HG02678 (cell line): ENCODE results near the gene TTC27.
"Not testable (repeated sequence)": the region's sequence is repeated elsewhere in the genome, so short reads cannot be mapped to it uniquely, and the experiment has no call there.

Experiments
- ATAC-seq: cut with Tn5 transposase; IDR thresholded peaks from one replicate; pipeline ENCODE4 v1.9.1; 2021; ENCODE audit warnings: mild to moderate bottlenecking, moderate library complexity; ENCODE audit not compliant: unreplicated experiment

TTC27 gene

DNA sequence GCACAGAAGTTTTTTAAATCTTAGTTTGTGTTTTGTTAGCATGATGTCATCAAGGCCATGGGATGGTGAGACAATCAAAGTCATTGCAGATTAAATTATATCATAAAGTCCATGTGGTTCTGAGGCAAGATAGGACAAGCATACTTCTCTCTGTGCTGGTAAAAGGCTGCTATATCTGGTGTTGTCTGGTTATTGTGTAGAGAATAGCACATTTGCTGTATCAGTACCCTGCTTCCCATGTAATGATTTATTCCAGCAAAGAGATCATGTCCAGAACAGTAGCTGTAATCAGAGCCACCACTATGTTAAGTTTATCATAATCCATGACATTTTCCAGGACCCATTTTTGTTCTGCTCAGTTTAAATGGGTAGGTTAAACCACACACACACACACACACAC lies 123.0 kb downstream of the TTC27 start:
- ATAC-seq: no peak

DNA sequence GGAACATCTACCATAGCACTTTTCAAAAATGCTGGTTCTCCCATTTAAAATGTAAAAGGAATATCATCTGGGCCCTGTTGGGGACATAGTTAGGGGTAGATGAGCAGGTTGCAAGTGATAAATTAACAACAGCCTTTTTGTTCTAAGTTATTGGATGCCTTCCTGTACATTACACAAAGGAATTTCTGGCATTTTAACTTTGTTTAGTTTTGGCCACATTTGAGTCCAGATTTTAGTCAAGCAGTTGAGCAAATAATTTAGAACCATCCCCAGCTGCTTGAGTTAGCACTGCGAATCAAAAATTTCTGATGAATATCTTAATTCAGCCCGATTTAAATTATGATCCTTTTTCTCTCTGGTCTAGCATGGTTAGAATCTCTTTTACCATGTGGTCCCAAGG lies 124.4 kb downstream of the TTC27 start:
- no peak for ATAC-seq

DNA sequence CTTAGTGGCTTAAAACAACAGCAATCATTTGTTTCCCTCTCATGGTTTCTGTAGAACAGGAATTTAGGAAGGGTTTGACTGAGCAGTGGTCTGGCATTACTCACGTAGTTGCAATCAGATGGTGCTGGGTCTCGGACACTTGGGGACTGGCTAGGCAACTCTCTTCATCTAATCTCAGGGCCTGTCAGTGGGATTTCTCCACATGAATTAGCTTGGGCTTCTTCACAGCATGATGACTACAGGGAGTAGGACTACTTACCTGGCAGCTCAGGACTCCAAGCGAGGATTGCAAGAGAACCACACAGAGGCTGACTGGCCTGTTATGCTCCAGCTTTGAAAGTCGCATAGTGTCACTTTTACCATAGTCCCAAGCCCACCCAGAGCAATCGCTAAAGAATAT lies 125.1 kb downstream of the TTC27 start:
- ATAC-seq: no peak

DNA sequence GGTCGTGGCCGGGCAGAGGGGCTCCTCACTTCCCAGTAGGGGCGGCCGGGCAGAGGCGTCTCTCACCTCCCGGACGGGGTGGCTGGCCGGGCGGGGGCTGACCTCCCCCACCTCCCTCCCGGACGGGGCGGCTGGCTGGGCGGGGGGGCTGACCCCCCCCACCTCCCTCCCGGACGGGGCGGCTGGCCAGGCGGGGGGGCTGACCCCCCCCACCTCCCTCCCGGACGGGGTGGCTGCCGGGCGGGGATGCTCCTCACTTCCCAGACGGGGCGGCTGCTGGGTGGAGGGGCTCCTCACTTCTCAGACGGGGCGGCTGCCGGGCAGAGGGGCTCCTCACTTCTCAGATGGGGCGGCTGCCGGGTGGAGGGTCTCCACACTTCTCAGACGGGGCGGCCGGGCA lies 126.8 kb downstream of the TTC27 start:
- ATAC-seq: not testable (repeated sequence)

DNA sequence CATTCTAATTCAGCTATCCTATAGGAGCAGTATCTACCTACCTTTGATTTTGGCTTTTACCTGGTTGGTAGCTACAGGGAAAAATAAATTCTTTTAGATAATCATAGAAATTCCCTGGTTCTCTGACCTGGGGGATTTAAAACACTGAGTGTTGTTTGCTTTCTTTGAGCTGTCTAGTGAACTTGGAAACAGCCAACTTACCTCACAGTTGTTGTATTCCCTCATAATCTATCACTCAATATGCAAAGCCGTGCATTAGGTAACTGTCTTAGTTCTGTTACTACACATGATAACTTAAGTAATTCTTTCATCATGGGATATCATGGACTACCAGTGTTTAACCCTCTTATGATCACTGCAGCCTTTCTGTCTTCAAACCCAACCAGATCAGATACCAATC lies 127.8 kb downstream of the TTC27 start:
- ATAC-seq: no peak

DNA sequence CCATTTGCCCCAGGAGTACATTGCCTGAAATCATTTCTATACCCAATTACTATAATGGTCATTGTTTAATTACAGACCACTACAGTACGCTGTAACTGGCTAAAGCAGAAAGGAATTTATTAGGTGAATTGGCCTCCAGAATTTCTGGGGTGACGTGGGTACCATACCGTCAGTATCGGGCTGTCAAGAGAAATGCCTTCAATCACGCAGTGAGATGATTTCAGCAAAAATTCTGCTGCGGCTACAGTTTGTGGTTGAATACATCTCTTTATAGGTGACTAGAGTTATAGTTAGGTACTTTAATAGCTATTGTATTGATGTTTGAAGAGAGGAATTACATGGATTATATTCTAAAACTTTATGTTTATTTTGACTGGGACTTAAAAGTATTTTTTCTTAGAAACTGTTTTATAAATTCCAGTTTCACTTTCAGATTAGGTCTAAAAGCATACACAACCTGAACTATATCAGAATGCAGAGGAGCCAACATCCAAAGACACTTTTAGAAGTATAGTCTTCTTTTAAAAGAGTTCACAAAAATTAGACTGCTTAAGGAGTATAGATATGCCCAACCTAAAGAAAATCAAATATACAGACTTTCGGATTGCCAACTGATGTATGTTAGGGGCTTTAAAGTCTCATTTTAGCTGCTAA lies 128.4 kb downstream of the TTC27 start:
- ATAC-seq: peak; percentile 63

DNA sequence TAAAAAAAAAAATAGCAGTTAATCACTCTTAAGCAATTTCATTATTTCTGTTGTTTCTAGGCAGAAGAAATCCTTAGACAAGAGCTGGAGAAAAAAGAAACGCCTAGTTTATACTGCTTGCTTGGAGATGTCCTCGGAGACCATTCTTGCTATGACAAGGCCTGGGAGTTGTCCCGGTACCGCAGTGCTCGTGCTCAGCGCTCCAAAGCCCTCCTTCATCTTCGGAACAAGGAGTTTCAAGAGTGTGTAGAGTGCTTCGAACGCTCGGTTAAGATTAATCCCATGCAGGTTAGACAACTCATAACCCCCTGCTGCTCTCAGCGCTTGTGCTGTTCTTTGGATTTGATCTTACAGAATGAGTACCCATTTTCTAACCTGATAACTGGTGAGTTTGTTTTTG lies 130.4 kb downstream of the TTC27 start:
- ATAC-seq: no peak

DNA sequence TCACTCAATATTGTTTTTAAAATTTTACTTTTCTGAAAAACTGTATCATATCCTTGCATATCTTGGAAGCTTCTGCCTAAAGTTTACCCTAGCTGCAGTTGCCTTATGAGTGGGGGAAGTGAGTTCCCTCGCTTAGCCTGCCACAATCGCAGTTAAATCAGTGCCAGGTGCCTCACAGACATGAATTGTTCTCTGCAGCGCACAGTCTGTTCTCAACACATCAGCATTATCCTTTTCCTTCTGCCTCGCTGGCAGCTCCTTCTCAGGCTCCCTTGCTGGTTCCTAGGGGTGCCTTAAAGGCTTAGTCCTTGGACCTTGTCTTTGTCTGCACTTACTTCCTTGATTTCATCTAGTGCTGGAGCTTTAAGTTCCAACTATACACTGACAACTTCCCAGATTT lies 132.8 kb downstream of the TTC27 start:
- no peak for ATAC-seq

DNA sequence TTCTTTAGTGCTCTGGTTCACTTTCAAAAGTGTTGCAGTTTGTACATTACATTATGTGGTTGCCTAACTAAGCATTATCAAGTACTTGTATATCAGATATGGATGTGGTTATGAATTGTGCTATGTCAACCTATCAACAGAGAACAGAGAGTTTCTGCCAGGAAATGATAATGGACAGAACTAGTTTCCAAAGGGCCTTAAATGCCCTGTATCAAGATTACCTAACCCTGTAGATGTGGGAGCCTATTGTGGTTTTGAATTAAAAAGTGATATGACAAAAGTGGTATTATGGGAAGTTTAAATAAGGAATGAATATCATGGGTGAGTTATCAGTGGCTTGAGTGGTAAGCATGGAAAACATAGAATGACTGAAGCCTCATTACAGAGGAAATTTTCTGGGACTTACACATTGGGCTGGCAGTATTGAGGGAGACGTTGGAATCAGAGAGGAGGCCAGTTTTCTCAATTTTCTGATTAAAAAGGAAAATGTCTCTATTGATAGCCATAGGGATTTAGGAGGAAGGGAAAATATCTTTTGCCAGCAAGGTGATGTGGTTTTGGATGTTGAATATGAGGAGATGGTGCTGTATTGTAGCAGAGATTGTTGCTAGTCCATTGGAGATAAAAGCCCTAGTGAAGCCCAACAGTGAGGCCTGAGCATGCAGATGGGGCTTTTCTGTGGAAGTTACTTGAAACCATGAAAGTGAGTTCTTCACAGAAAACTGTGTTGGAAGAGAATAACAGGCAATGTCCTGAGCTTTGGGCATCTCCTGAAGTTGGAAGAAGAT lies 140.7 kb downstream of the TTC27 start:
- no peak for ATAC-seq

DNA sequence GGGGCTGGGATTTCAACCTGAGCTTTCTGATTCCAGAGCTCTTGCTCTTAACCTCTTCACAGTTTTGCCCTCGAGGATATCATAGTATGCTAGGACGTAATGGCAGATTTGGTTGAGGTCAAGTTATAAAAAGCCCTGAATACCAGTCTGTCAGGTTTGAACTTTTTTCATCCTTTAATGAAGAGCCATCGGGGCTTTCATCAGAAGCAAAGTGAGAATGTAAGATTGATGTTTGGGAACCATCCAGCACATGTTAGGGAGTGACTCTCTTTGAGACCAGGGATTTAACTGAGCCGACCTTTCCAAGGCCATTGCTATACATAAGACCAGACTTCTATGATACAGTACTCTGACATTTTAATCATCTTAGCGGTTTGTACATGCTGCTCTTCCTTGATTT lies 142.5 kb downstream of the TTC27 start:
- no peak for ATAC-seq

DNA sequence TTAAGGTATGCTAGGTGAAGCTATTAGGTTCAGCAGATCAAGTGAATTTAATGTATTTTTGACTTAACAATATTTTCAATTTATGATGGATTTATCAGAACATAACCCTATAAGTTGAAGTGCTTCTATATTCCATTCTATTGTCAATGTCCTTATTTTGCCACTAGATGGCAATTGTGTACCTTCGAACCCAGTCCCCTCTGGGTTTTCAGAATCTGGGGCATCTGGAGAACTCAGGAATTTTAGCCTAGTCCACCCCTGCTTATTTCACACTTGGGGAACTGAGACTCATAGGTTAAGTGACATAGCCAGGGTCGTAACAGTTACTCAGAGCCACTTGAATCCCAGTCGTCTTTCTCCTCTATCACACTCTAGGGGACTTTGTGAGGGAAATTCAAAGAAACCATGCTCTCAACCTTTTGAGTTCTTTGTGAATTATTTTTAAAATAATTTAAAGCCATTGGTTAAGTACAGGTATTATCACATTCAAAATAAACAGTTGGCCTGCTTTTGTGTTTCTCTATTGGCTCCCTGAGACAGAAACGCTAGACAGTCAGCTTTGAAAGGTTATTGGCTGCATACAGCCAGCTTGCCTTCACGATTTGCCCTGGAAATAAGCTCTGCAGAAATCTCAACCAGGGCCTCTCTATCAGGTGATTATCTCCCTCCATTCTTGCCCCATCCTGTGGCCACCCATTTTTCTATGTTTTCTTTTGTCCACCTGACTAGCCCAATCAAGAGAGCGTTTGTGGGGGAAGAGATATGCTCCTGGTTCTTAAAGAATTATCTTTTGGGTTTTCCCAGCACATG lies 145.0 kb downstream of the TTC27 start:
- no peak for ATAC-seq

DNA sequence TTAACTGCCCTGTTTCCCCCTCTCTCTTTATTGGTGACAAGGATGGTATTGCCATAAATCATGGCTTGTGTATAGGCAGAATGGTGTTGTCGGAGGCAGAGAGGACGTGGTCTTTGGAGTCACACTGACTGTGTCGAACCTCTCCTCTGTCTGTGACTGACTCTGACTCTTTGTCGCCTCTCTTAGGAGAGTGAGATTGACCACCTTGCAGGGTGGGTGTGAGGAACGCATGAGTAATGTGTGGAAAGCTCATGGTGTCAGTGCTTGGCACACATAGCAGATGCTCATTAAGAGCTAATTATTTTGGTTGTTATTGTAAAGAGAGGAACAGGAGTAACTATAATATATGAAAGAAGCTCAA lies 145.6 kb downstream of the TTC27 start:
- ATAC-seq: no peak

DNA sequence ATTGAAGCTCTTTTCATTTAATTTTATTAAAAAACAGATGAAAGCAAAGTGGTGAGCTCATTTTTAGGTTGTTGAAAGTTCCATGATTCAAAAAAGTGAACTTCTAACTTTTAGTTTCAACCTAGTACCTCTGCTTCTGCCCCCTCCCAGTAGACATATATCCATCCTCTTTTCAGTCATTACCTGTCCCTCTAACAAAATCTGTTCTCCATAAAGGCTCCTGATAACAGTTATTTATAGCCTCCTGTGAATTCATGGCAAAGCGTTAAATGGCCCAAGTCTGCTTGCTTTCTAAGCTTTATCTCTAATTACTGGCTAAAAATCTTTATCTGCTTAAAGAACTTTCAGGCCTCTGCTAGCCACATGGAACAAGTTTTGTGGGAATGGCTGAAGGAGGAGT lies 148.1 kb downstream of the TTC27 start:
- no peak for ATAC-seq

DNA sequence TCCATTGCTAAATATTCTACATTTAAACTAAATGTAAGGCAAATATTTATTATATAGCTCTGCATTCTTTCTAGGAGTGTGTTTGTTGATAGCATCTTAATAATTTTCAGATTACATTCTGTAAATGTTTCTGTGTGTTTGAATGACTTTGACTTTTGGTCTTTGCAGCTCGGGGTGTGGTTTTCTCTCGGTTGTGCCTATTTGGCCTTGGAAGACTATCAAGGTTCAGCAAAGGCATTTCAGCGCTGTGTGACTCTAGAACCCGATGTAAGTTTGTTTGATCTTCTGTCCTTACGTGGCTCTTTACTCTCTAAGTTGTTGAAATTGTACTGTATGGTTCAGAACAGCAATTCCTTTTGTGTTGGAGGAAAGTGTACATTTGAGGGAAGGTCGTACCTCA lies 149.9 kb downstream of the TTC27 start:
- no peak for ATAC-seq

DNA sequence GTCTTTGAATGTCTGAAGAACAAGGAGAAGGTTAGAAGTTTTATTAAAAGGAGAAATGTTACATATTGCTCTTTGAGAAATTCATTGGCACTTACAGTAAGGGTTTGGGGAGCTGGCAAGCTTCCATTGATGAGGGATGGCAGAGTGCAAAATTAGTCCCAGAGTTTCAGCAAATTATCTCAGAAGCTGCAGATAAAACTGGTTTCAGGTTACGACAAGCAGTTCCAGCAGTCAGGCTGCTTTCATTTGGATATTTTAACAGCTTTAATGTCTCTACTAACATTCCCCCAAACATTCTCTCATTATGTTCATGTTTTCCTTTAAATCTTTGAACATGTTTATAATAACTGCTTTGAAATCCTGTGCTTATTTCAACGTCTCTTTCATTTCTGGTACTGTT lies 153.1 kb downstream of the TTC27 start:
- ATAC-seq: no peak

DNA sequence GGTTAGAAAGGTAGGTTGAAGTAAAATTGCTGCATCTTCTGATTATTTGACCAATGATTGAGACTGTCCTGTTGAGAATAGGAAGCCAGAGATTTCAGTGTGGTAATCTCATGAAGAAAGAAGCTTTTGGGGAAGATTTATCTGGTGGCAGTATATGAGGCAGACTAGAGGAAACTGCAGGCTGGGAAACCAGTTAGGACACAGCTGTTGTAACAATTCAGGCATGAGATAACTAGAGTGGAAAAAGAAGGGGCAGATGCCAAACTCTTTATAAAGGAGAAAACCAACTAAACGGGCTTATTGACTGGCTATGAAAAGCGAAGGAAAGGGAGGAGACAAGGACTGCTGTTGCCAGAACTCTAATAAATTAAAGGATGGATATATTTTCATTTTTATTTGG lies 155.6 kb downstream of the TTC27 start:
- ATAC-seq: no peak

DNA sequence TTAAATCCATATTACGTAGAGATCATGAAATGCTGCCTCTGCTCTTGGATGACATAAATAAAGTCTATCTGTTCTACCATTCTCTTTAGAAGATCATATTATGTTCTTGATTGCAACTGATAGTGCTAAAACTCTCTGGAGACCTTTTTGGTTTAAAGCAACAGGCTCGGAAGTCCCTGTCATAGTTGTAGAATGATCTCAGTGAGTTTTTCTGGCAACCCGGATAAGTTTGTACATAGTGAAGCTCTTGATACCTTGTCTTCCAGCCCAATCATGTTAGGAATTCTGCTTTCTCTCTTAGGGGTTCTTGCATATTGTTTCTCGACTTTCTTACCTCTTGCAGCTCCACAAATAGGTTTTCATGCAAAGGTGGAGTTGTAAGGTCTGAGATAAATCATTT lies 156.1 kb downstream of the TTC27 start:
- no peak for ATAC-seq

DNA sequence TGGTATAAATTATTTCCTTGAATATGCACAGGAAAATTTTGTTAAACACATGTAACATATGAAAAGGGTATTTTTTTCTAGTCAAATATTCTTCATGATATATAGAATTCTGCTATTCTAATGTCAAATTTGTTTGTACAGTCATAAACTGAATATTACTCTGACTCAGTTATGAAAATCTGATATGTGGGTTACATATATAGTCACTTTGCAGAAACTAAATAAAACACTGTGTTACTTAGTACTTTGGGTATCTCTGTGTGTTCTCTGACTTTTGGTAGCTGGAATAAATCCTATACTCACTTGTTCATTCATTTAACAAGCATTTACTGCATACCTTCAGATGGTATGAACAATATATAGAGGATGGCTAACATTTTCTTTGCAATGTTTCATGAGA lies 159.4 kb downstream of the TTC27 start:
- no peak for ATAC-seq

DNA sequence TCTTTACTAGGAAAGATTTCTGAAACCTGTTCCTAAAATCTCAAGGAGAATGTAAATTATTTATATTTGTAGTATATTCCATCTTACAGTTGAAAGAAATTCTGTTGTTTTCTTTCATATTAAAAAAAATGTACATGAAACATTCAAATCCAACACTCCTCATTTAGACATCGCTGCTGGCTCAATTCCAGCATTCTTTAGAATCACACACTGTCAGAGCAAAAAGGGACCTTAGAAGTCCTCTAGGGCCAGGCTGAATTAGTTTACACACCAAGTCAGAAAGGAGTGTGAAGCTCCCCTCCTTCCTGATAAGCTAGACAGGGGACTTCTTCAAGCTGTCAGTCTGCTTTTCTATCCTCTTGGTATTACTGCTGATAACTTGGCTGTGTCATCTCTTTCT lies 160.3 kb downstream of the TTC27 start:
- ATAC-seq: no peak

DNA sequence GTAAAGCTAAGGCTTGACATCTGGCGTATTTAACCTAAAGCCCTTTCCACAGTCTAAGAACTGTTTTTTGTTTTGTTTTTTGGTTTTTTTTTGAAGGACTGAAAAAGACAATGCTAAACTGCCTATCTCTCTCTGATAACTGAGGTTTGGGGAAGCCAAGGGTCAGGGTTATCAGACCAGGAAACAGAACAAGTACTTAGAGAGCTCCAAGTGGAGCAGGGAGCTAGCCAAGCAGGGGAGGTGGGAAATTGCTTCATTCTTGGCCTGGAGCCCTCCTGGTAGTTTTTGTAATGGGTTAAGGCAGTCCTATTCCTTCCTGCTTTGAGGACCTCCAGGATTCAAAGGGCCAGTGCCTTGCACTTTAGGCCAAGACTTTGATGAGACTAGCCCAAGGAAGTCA lies 164.6 kb downstream of the TTC27 start:
- ATAC-seq: no peak

DNA sequence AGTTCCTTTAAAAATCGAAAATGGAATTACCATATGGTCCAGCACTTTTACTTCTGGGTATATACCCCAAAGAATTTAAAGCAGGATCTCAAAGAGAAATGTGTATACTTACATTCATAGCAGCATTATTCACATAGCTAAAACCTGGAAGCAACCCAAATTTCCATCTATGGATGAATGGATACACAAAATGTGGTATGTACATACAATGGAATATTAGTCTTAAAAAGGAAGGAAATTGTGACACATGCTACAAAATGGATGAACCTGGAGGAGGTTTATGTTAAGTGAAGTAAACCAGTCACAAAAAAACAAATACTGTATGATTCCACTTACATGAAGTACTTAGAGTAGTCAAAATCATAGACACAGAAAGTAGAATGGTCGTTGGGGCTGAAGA lies 171.0 kb downstream of the TTC27 start:
- no peak for ATAC-seq

DNA sequence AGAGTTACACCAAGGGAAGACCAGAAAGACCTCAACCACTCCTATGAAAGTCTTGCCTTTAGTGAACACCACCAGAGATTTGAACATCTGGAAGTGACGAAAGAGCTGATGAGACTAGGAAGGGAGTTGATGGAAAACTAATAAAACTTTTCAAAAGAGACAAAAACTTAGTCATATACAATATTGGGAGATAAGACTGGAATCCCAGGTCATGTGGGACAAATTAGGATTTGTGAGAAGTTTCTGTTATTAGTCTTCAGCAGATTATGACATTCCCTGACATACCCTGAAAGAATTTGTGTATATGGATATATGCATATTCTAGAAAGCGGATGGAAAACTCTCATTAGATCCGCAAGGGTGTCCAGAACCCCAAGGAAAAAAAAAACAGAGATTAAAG lies 173.9 kb downstream of the TTC27 start:
- ATAC-seq: no peak
